SK-N-SH (cell line): ENCODE data around the gene PIGV. TPM values are rescaled to one million over a fixed set of nuclear protein-coding genes. Genes with fewer than 3 reads are reported as not detected.

Source experiments
- polyA plus RNA-seq, 3 experiments: library from polyadenylated mRNA; depleted of rRNA; stranded (reverse); fragments of >200 nt; gene quantifications; 2 replicates each; pipeline ENCODE4 v1.2.3, GENCODE V29; 2012
- small RNA-seq, 7 experiments: library from RNA; depleted of rRNA; stranded (forward); fragments of <200 nt; gene quantifications; one replicate each; pipeline ENCODE3, GENCODE V24; 2012

PIGV gene
- polyA plus RNA-seq, 1 of the 3 experiments (the other 2 are of a cell fraction), result 16.5 TPM

Small RNA genes within 50 kb of the gene (small RNA-seq; reads per million reads assigned to genes)
- 0 reads per million in 7 experiments for gene RN7SL165P

Other genes with a start within 250 kb of the PIGV start
- gene ARID1A, start 91.9 kb upstream of the PIGV start, polyA plus RNA-seq (2012; rRNA removed), result 14.2 and 26.5 TPM in 2 replicates
- gene ZDHHC18, start 38.7 kb downstream of the PIGV start, polyA plus RNA-seq (2012; rRNA removed), result 33.0 and 35.3 TPM in 2 replicates
- 0.18 and 0.23 TPM in 2 replicates for gene SFN, start 75.2 kb downstream of the PIGV start, polyA plus RNA-seq (2012; rRNA removed)
- 20.6 and 24.0 TPM in 2 replicates for gene GPN2, start 102.3 kb downstream of the PIGV start, polyA plus RNA-seq (2012; rRNA removed)
- 9.1 and 11.1 TPM in 2 replicates for gene GPATCH3, start 112.5 kb downstream of the PIGV start, polyA plus RNA-seq (2012; rRNA removed)
- gene NR0B2, start 126.0 kb downstream of the PIGV start, polyA plus RNA-seq (2012; rRNA removed), result not detected in 2 replicates
- 96.2 and 153 TPM in 2 replicates for gene NUDC, start 133.8 kb downstream of the PIGV start, polyA plus RNA-seq (2012; rRNA removed)
- gene KDF1, start 172.5 kb downstream of the PIGV start, polyA plus RNA-seq (2012; rRNA removed), result not detected in 2 replicates
- 8.8 and 11.6 TPM in 2 replicates for gene TRNP1, start 205.7 kb downstream of the PIGV start, polyA plus RNA-seq (2012; rRNA removed)
- gene TENT5B, start 224.9 kb downstream of the PIGV start, polyA plus RNA-seq (2012; rRNA removed), result 0.78 and 1.2 TPM in 2 replicates